ENCODE measurements around the gene MICAL1. TPM values are rescaled to one million over a fixed set of nuclear protein-coding genes. Genes with fewer than 3 reads are reported as not detected.

MICAL1 gene
- total RNA-seq, 2 experiments from 2014 or later: 106 to 107 TPM

- TF ChIP-seq, protein P1, sequence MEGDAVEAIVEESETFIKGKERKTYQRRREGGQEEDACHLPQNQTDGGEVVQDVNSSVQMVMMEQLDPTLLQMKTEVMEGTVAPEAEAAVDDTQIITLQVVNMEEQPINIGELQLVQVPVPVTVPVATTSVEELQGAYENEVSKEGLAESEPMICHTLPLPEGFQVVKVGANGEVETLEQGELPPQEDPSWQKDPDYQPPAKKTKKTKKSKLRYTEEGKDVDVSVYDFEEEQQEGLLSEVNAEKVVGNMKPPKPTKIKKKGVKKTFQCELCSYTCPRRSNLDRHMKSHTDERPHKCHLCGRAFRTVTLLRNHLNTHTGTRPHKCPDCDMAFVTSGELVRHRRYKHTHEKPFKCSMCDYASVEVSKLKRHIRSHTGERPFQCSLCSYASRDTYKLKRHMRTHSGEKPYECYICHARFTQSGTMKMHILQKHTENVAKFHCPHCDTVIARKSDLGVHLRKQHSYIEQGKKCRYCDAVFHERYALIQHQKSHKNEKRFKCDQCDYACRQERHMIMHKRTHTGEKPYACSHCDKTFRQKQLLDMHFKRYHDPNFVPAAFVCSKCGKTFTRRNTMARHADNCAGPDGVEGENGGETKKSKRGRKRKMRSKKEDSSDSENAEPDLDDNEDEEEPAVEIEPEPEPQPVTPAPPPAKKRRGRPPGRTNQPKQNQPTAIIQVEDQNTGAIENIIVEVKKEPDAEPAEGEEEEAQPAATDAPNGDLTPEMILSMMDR (IDR thresholded peaks at IDR 0.05): no peak
- no peak overlapping the region for H3K4me3 ChIP-seq (ENCODE audit: low read length)
- ChIA-PET POLR2A (no interaction called here), CTCF (no interaction called here)
- no peak overlapping the region for H3K27ac ChIP-seq (ENCODE audit: low read depth in 1 of 2, low read length in 2 of 2)
- Mint-ChIP-seq H3K27ac (no peak overlapping the region), H3K4me1 (ENCODE audit: low read depth) (no peaks in the 10 kb centered on the region), H3K36me3 (ENCODE audit: low read depth) (no peaks in the 10 kb centered on the region), H3K4me3 (no peak overlapping the region), H3K27me3 (no peaks in the 10 kb centered on the region), H3K9me3 (no peaks in the 10 kb centered on the region)
- no peak for ATAC-seq (ENCODE audit: poor library complexity)
- intact Hi-C loops (cut with DNase I, micrococcal nuclease): no loop called here
- no peak for DNase-seq
- H3K36me3 ChIP-seq (ENCODE audit: insufficient read depth, low read length): no peaks in the 10 kb centered on the region
- H3K9me3 ChIP-seq (ENCODE audit: control insufficient read depth in 1 of 2, insufficient read depth in 1 of 2, low read length in 2 of 2): no peaks in the 10 kb centered on the region
- H3K27me3 ChIP-seq (ENCODE audit: control insufficient read depth in 1 of 2, insufficient read depth in 2 of 2, low read length in 2 of 2): no peaks in the 10 kb centered on the region
- peaks cover 1% of the 10 kb centered on the region for H3K4me1 ChIP-seq (ENCODE audit: insufficient read depth, low read length)
Observed at GRCh38 chr6:109434456-109434855, 21.1 kb downstream of the MICAL1 start.

DNA sequence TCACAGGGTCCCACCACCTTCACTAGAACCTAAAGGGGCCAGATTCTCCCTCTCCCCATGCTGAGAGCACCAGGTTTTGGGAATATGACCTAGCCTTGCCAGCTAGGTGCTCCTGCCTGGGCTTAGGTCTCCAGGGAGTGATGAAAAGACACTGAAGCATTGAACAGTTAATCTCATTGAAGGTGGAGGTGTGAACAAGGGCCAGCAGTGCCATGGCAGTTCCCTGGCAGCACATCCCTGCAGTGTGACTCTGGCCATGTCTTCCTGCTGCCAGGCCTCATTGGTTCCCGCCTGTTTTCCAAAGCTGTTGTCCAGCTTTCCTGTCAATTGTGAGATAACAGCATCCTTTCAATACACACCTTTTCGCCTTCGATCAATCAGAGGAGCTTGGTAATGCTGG, 26.1 kb downstream of the MICAL1 start:
- no peaks in the 10 kb centered on the region for H3K4me1 Mint-ChIP-seq (ENCODE audit: low read depth)
- no peaks in the 10 kb centered on the region for H3K36me3 ChIP-seq (ENCODE audit: insufficient read depth, low read length)
- CTCF ChIA-PET: no interaction called here
- TF ChIP-seq, protein P1 (IDR thresholded peaks at IDR 0.05): no peak
- H3K9me3 Mint-ChIP-seq: no peaks in the 10 kb centered on the region
- H3K4me3 ChIP-seq (ENCODE audit: low read length): no peak overlapping the region
- ATAC-seq (ENCODE audit: poor library complexity) (no peak), DNase-seq (no peak)
- no peaks in the 10 kb centered on the region for H3K36me3 Mint-ChIP-seq (ENCODE audit: low read depth)
- no peak overlapping the region for H3K27ac Mint-ChIP-seq
- intact Hi-C loops (cut with DNase I, micrococcal nuclease): no loop called here
- H3K4me3 Mint-ChIP-seq: no peak overlapping the region
- H3K27me3 ChIP-seq (ENCODE audit: control insufficient read depth in 1 of 2, insufficient read depth in 2 of 2, low read length in 2 of 2): no peaks in the 10 kb centered on the region
- POLR2A ChIA-PET: no interaction called here
- no peaks in the 10 kb centered on the region for H3K4me1 ChIP-seq (ENCODE audit: insufficient read depth, low read length)
- H3K9me3 ChIP-seq (ENCODE audit: control insufficient read depth in 1 of 2, insufficient read depth in 1 of 2, low read length in 2 of 2): no peaks in the 10 kb centered on the region
- no peak overlapping the region for H3K27ac ChIP-seq (ENCODE audit: low read depth in 1 of 2, low read length in 2 of 2)
- no peaks in the 10 kb centered on the region for H3K27me3 Mint-ChIP-seq

DNA sequence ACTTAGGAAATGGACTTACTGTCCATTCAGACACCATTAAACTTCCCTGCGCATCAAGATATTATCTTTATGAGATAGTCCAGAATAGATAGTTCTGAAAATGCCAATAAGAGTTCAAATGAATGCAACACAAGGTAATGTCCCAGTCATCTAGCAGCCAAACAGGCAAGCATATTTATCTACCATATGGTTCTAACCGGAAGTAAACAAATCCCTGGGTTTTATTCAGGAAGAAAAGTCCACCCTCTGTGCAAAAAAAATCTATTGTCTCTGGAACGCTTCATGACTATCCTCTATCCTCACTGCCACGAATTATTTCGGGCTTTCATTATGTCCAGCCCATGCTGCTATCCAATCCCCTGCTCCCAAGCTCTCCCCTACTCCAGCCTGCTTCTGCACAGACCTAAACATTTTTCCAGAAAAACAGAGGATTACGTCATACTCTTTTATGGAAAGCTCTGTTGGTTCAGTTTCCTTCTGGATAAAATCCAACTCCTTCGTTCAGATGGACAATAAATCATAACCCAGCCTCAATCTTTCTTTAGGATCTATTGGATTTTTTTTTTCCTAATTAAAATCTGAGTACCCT, 26.6 kb downstream of the MICAL1 start:
- Histone ChIP-seq H3K27ac (ENCODE audit: low read depth in 1 of 2, low read length in 2 of 2) (no peak overlapping the region), H3K36me3 (ENCODE audit: insufficient read depth, low read length) (no peaks in the 10 kb centered on the region), H3K4me3 (ENCODE audit: low read length) (no peak overlapping the region), H3K4me1 (ENCODE audit: insufficient read depth, low read length) (no peaks in the 10 kb centered on the region), H3K9me3 (ENCODE audit: control insufficient read depth in 1 of 2, insufficient read depth in 1 of 2, low read length in 2 of 2) (no peaks in the 10 kb centered on the region), H3K27me3 (ENCODE audit: control insufficient read depth in 1 of 2, insufficient read depth in 2 of 2, low read length in 2 of 2) (no peaks in the 10 kb centered on the region)
- H3K9me3 Mint-ChIP-seq: no peaks in the 10 kb centered on the region
- no peaks in the 10 kb centered on the region for H3K36me3 Mint-ChIP-seq (ENCODE audit: low read depth)
- no peak for ATAC-seq (ENCODE audit: poor library complexity)
- H3K4me1 Mint-ChIP-seq (ENCODE audit: low read depth): no peaks in the 10 kb centered on the region
- intact Hi-C loops (cut with DNase I, micrococcal nuclease): no loop called here
- POLR2A ChIA-PET: no interaction called here
- DNase-seq: no peak
- CTCF ChIA-PET: no interaction called here
- no peaks in the 10 kb centered on the region for H3K27me3 Mint-ChIP-seq
- H3K4me3 Mint-ChIP-seq: no peak overlapping the region
- TF ChIP-seq, protein P1 (IDR thresholded peaks at IDR 0.05): no peak
- no peak overlapping the region for H3K27ac Mint-ChIP-seq
